GM12878 (cell line): ENCODE results near the gene GPR61.

Experiments used
- CTCF ChIP-seq, 3 experiments: IDR thresholded peaks in 2 of 3; conservative IDR thresholded peaks in 1 of 3; 2 replicates each; pipeline ENCODE4 v1.5.1; 2011; ENCODE audit warnings: low read depth in 3 of 3, low read length in 3 of 3, mild to moderate bottlenecking in 3 of 3, control low read depth in 2 of 3, moderate library complexity in 2 of 3, inconsistent platforms in 1 of 3, mixed read lengths in 1 of 3; ENCODE audit not compliant: control insufficient read depth in 2 of 3, insufficient read depth in 1 of 3; ENCODE audit errors: extremely low read depth in 1 of 3
- ESRRA ChIP-seq: IDR thresholded peaks from 2 replicates; pipeline ENCODE4 v1.6.1; 2012; ENCODE audit warnings: mild to moderate bottlenecking, low read length, improper control_type of control experiment
- NRF1 ChIP-seq: conservative IDR thresholded peaks from 2 replicates; pipeline ENCODE4 v1.6.1; 2011; ENCODE audit warnings: mild to moderate bottlenecking, low read depth, low read length, improper control_type of control experiment
- TF ChIP-seq, protein P1 (sequence below): fragments of 450-650 bp; IDR thresholded peaks from 2 replicates; pipeline ENCODE4 v1.6.1; 2017; ENCODE audit warnings: mild to moderate bottlenecking, moderate library complexity
- TF ChIP-seq, protein P2 (sequence below): IDR thresholded peaks from 2 replicates; pipeline ENCODE4 v1.6.1; 2012; ENCODE audit warnings: low read depth, low read length, improper control_type of control experiment

DNA sequence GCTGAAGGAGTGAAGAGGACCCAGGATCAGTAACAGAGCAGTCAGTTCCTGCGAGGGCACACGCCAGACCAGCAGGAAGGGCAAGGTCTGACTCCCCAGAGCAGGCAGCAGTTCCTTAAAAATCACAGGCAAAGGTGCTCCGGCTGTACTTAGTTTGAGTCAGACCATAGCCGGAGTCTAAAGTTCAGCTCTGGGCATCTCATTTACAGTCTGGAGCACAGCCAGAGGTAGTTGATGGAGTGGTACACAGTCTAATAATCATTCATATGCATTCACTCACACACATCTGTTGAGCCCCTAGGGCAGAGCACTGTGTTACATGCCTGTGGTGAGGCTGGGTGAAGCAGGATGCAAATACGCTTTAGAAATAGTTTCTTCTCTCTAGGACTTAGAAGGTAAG is 22.8 kb upstream of the GPR61 start:
- TF ChIP-seq, protein P1, sequence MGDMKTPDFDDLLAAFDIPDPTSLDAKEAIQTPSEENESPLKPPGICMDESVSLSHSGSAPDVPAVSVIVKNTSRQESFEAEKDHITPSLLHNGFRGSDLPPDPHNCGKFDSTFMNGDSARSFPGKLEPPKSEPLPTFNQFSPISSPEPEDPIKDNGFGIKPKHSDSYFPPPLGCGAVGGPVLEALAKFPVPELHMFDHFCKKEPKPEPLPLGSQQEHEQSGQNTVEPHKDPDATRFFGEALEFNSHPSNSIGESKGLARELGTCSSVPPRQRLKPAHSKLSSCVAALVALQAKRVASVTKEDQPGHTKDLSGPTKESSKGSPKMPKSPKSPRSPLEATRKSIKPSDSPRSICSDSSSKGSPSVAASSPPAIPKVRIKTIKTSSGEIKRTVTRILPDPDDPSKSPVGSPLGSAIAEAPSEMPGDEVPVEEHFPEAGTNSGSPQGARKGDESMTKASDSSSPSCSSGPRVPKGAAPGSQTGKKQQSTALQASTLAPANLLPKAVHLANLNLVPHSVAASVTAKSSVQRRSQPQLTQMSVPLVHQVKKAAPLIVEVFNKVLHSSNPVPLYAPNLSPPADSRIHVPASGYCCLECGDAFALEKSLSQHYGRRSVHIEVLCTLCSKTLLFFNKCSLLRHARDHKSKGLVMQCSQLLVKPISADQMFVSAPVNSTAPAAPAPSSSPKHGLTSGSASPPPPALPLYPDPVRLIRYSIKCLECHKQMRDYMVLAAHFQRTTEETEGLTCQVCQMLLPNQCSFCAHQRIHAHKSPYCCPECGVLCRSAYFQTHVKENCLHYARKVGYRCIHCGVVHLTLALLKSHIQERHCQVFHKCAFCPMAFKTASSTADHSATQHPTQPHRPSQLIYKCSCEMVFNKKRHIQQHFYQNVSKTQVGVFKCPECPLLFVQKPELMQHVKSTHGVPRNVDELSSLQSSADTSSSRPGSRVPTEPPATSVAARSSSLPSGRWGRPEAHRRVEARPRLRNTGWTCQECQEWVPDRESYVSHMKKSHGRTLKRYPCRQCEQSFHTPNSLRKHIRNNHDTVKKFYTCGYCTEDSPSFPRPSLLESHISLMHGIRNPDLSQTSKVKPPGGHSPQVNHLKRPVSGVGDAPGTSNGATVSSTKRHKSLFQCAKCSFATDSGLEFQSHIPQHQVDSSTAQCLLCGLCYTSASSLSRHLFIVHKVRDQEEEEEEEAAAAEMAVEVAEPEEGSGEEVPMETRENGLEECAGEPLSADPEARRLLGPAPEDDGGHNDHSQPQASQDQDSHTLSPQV: no peak
- TF ChIP-seq, protein P2, sequence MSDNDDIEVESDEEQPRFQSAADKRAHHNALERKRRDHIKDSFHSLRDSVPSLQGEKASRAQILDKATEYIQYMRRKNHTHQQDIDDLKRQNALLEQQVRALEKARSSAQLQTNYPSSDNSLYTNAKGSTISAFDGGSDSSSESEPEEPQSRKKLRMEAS: no peak
- no peak for TF ChIP-seq ESRRA
- TF ChIP-seq NRF1: no peak
- no peak for TF ChIP-seq CTCF (IDR thresholded peaks at IDR 0.05 in 2 of 3, conservative IDR thresholded peaks at IDR 0.05 in 1 of 3; ENCODE audit: control insufficient read depth in 2 of 3, extremely low read depth in 1 of 3, insufficient read depth in 1 of 3, low read depth in 3 of 3, low read length in 3 of 3)
